H7 (cell line): ENCODE data around the gene RBM4. TPM values are rescaled to one million over a fixed set of nuclear protein-coding genes. Genes with fewer than 3 reads are reported as not detected.
"Not testable (repeated sequence)": the region's sequence is repeated elsewhere in the genome, so short reads cannot be mapped to it uniquely, and the experiment has no call there.

ENCODE experiments used
- DNase-seq: peaks from one replicate; pipeline ENCODE4 v3.0.0; 2012
- H3K27me3 ChIP-seq: 2 replicates; pipeline ENCODE4 v1.6.0; 2011; ENCODE audit warnings: mild to moderate bottlenecking, low read length; ENCODE audit not compliant: control insufficient read depth, insufficient read depth
- H3K36me3 ChIP-seq: replicated peaks from 2 replicates; pipeline ENCODE4 v1.5.1; 2011; ENCODE audit warnings: low read length; ENCODE audit not compliant: control insufficient read depth, insufficient read depth
- H3K4me3 ChIP-seq: 2 replicates; pipeline ENCODE4 v1.5.1; 2011; ENCODE audit warnings: low read depth, mild to moderate bottlenecking, control low read depth, low read length, moderate library complexity; ENCODE audit not compliant: insufficient read depth
- total RNA-seq: library from RNA; depleted of rRNA; stranded (reverse); fragments of >200 nt; shearing (Covaris generic); gene quantifications from 2 replicates; pipeline ENCODE4 v1.2.3, GENCODE V29; 2014

The RBM4 gene
- total RNA-seq, 1 experiment from 2014 or later: 120 TPM

- H3K36me3 ChIP-seq: peaks cover 16% of the 10 kb centered on the region
- DNase-seq, H3K27me3 ChIP-seq, H3K4me3 ChIP-seq: not testable (repeated sequence)
Measured at GRCh38 chr11:66606608-66607007, 31.9 kb upstream of the RBM4 start.

DNA sequence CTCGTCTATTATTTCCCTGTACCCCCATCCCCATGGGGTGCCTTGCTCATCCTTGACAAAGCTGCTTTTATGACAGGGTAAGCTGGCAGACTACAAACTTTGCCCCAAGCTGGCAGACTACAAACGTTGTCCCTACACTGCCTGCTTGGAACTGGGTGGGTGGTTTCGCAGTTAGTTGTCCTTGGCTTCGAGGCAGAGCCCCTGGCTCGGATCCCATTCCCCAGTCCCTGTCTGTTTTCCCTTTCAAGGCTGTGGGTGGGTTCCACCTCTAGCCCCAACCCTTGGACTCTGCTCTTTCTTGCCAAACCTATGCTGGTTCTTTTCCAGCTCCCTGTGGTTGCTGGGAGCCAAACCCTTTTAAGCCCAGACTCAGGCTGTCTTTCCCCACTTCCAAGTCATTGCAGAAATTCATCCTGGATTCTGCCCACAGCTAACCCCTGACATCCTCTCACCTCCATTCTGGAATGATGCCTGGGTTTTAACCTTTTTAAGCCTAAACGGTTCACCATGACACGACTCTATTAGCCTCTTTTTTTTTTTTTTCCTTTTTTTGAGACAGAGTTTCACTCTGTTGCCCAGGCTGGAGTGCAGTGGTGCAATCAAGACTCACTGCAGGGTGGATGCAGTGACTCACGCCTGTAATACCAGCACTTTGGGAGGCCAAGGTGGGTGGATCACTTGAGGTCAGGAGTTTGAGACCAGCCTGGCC is 31.2 kb upstream of the RBM4 start:
- H3K4me3 ChIP-seq: no peak overlapping the region
- H3K27me3 ChIP-seq: no peaks in the 10 kb centered on the region
- DNase-seq: no peak
- peaks cover 16% of the 10 kb centered on the region for H3K36me3 ChIP-seq

GRCh38 chr11:66609721-66610617 is 28.5 kb upstream of the RBM4 start:
- no peaks in the 10 kb centered on the region for H3K27me3 ChIP-seq

DNA sequence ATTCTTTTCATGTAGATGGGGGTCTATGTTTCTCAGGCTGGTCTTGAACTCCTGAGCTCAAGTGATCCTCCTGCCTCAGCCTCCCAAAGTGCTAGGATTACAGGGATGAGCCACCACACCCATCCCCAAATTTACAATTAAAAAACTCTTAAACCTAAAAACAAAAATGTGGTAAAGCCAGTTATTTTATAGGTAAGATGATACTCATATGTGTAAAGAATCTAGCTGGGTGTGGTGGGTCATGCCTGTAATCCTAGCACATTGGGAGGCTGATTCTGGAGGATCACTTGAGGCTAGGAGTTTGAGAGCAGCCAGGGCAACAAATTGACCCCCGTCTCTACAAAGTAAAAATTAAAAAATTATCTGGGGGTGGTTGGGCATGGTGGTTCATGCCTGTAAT is 26.0 kb upstream of the RBM4 start:
- Histone ChIP-seq H3K27me3 (no peaks in the 10 kb centered on the region), H3K36me3 (peaks cover under 1% of the 10 kb centered on the region; the same call in 1 of the 2 replicates), H3K4me3 (no peak overlapping the region)
- DNase-seq: no peak

More at GRCh38 chr11:66609721-66610617, 28.5 kb upstream of the RBM4 start:
- peaks cover 10% of the 10 kb centered on the region for H3K36me3 ChIP-seq
- H3K4me3 ChIP-seq: no peak overlapping the region
- DNase-seq: no peak

- Histone ChIP-seq H3K27me3 (no peaks in the 10 kb centered on the region), H3K4me3 (no peak overlapping the region), H3K36me3 (peaks cover 12% of the 10 kb centered on the region)
- DNase-seq: no peak
Measured at GRCh38 chr11:66614073-66614472, 24.4 kb upstream of the RBM4 start.

DNA sequence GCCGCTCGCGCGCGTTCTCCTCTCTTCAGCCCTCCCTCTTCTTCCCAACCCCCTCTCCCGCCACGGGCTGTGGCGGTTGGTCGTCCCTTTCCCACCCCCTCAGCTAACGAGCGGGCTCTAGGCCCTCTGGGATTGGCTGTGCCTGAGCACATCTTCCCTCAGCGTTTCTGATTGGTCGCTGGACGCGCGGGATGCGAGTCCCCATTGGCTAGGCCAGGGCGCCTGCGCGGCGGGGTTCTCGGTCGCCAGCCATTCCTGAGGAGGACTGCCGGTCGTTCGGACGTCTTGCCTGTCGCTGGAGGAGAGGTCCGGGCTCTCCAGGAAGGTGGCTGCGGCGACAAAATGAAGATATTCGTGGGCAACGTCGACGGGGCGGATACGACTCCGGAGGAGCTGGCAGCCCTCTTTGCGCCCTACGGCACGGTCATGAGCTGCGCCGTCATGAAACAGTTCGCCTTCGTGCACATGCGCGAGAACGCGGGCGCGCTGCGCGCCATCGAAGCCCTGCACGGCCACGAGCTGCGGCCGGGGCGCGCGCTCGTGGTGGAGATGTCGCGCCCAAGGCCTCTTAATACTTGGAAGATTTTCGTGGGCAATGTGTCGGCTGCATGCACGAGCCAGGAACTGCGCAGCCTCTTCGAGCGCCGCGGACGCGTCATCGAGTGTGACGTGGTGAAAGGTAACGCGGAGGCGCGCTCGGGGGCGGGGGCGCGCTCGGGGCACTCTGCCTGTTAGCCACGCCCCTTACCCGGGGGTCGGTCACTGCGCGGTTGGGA is 21.9 kb upstream of the RBM4 start, which contains the start of gene RBM14:
TSS of gene RBM14 (plus strand) at position 252 of the 776 bp plus-strand sequence. CDS start at position 343, 91 bp downstream.
- no peaks in the 10 kb centered on the region for H3K27me3 ChIP-seq
- peak; percentile 100 for DNase-seq
- peaks cover 18% of the 10 kb centered on the region for H3K36me3 ChIP-seq
- H3K4me3 ChIP-seq: peak within 1 kb of the TSS; percentile 97

GRCh38 chr11:66617155-66617834 is 21.2 kb upstream of the RBM4 start:
- H3K36me3 ChIP-seq: peaks cover 18% of the 10 kb centered on the region
- H3K4me3 ChIP-seq: peak overlapping the region; percentile 97
- DNase-seq: no peak
- H3K27me3 ChIP-seq: no peaks in the 10 kb centered on the region

DNA sequence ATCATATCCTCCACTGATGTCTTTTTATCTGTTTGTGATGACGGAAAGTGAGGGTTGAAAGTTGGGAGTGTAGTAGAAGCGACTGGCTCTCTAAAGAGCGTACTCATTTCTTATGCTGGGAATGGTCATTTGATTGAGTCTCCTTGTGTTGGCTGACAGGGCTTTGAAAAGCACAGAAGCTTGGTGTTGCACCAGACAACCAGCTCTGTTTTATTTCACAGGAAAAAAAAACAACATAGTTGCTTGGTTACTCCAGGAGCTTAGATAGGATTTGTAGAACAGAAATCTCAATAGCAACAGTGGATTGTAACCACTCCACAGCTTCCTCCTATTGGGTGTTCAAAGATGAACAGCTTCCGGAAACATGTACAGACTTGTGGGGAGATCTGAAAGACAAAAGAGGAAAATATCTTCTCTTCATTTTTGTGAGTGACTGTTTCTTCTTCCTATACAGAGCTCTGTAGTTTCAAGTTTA is 19.4 kb upstream of the RBM4 start:
- Histone ChIP-seq H3K36me3 (peaks cover 28% of the 10 kb centered on the region), H3K27me3 (no peaks in the 10 kb centered on the region), H3K4me3 (no peak overlapping the region)
- no peak for DNase-seq

DNA sequence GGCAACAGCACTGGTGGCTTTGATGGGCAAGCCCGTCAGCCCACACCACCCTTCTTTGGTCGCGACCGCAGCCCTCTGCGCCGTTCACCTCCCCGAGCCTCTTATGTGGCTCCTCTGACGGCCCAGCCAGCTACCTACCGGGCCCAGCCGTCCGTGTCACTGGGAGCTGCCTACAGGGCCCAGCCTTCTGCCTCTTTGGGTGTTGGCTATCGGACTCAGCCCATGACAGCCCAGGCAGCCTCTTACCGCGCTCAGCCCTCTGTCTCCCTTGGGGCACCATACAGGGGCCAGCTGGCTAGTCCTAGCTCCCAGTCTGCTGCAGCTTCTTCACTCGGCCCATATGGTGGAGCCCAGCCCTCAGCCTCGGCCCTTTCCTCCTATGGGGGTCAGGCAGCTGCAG is 14.1 kb upstream of the RBM4 start:
- H3K36me3 ChIP-seq: peaks cover 62% of the 10 kb centered on the region

DNA sequence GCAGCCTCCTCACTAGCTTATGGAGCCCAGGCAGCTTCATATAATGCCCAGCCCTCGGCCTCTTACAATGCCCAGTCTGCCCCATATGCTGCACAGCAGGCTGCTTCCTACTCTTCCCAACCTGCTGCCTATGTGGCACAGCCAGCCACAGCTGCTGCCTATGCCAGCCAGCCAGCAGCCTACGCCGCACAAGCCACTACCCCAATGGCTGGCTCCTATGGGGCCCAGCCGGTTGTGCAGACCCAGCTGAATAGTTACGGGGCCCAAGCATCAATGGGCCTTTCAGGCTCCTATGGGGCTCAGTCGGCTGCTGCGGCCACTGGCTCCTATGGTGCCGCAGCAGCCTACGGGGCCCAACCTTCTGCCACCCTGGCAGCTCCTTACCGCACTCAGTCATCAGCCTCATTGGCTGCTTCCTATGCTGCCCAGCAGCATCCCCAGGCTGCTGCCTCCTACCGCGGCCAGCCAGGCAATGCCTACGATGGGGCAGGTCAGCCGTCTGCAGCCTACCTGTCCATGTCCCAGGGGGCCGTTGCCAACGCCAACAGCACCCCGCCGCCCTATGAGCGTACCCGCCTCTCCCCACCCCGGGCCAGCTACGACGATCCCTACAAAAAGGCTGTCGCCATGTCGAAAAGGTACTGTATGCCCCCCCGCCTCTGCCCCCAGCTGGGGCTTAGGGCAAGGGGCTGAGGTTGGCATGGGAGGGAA is 13.3 kb upstream of the RBM4 start:
- peaks cover 68% of the 10 kb centered on the region for H3K36me3 ChIP-seq
- H3K27me3 ChIP-seq: no peaks in the 10 kb centered on the region
- DNase-seq: no peak
- no peak overlapping the region for H3K4me3 ChIP-seq

More for the DNA sequence above, 14.1 kb upstream of the RBM4 start:
- H3K4me3 ChIP-seq: no peak overlapping the region
- H3K27me3 ChIP-seq: no peaks in the 10 kb centered on the region
- DNase-seq: no peak

DNA sequence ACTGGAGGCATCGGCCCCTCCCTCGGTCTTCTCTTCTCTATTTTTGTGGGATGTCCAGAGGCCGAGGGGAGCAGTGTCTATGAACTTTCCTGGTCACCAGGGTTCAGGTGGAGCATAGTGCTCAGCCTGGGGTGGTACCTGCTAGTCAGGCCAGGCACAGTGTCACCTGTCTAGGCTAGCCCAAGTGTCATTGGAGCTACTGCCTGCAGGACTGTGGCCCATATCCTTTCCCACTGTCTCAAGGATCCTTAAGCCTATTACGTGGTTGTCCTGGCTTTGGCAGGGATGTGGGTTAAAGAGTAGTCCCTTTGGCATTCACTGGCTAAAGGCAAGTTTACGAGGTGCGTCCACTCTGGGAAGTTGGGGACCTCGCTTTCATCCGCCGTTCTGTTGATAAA is 12.8 kb upstream of the RBM4 start:
- Histone ChIP-seq H3K36me3 (peaks cover 70% of the 10 kb centered on the region), H3K4me3 (no peak overlapping the region), H3K27me3 (no peaks in the 10 kb centered on the region)
- DNase-seq: no peak

- no peaks in the 10 kb centered on the region for H3K27me3 ChIP-seq
- H3K4me3 ChIP-seq: no peak overlapping the region
- DNase-seq: no peak
- peaks cover 68% of the 10 kb centered on the region for H3K36me3 ChIP-seq
Measured at GRCh38 chr11:66626382-66626781, 12.1 kb upstream of the RBM4 start.

DNA sequence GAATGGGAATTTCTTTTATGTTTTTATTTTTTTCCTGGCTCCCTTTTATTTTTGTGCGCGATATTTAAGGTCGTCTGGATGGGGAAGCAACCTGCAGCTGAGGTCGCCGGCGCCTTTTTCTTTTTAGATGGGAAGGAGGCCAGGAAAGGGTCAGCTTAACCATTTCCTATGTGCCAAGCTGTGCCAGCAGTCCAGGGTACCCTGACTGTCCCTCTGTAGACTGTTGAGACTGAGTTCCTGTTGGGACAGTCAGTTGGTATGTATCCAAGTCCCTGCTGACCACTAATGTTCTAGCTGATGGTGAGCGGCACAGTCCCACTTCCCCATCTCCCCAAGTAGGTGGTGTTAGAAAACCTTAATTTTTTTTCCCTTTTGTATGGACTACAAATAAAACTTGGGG is 11.6 kb upstream of the RBM4 start:
- H3K4me3 ChIP-seq: no peak overlapping the region
- H3K27me3 ChIP-seq: no peaks in the 10 kb centered on the region
- no peak for DNase-seq
- peaks cover 68% of the 10 kb centered on the region for H3K36me3 ChIP-seq
